Measurements from ENCODE around the gene MYO16.

The MYO16 gene

GRCh38 chr13:109154966-109155761, 525.8 kb downstream of the MYO16 start:
- DNase-seq (ENCODE audit: low spot score) = no peak
- in situ Hi-C loops (cut with MboI; ENCODE audit: low pct_unique_long_range_greater_than_20kb, low sequenced_read_pairs, unreplicated experiment) = no loop called here
- no peak for TF ChIP-seq CTCF (IDR thresholded peaks at IDR 0.05; ENCODE audit: extremely low read depth, insufficient read depth, missing control alignments)

GRCh38 chr13:109156181-109156935, 526.9 kb downstream of the MYO16 start:
- in situ Hi-C loops (cut with MboI; ENCODE audit: low pct_unique_long_range_greater_than_20kb, low sequenced_read_pairs, unreplicated experiment) = no loop called here
- no peak for DNase-seq (ENCODE audit: low spot score)
- no peak for TF ChIP-seq CTCF (IDR thresholded peaks at IDR 0.05; ENCODE audit: extremely low read depth, insufficient read depth, missing control alignments)

GRCh38 chr13:109157275-109157674, 527.9 kb downstream of the MYO16 start:
- TF ChIP-seq CTCF (IDR thresholded peaks at IDR 0.05; ENCODE audit: extremely low read depth, insufficient read depth, missing control alignments) = no peak
- in situ Hi-C loops (cut with MboI; ENCODE audit: low pct_unique_long_range_greater_than_20kb, low sequenced_read_pairs, unreplicated experiment) = no loop called here

GRCh38 chr13:109158383-109158782, 529.0 kb downstream of the MYO16 start:
- no peak for DNase-seq (ENCODE audit: low spot score)
- in situ Hi-C loops (cut with MboI; ENCODE audit: low pct_unique_long_range_greater_than_20kb, low sequenced_read_pairs, unreplicated experiment) = no loop called here
- TF ChIP-seq CTCF (IDR thresholded peaks at IDR 0.05; ENCODE audit: extremely low read depth, insufficient read depth, missing control alignments) = no peak

More at GRCh38 chr13:109157275-109157674, 527.9 kb downstream of the MYO16 start:
- DNase-seq (ENCODE audit: low spot score) = no peak

GRCh38 chr13:109159650-109160309, 530.4 kb downstream of the MYO16 start:
- DNase-seq (ENCODE audit: low spot score) = no peak
- in situ Hi-C loops (cut with MboI; ENCODE audit: low pct_unique_long_range_greater_than_20kb, low sequenced_read_pairs, unreplicated experiment) = no loop called here
- no peak for TF ChIP-seq CTCF (IDR thresholded peaks at IDR 0.05; ENCODE audit: extremely low read depth, insufficient read depth, missing control alignments)

GRCh38 chr13:109160357-109160756, 530.9 kb downstream of the MYO16 start:
- DNase-seq (ENCODE audit: low spot score) = no peak
- no peak for TF ChIP-seq CTCF (IDR thresholded peaks at IDR 0.05; ENCODE audit: extremely low read depth, insufficient read depth, missing control alignments)
- in situ Hi-C loops (cut with MboI; ENCODE audit: low pct_unique_long_range_greater_than_20kb, low sequenced_read_pairs, unreplicated experiment) = no loop called here

Data from GM13977 (cell line).